ENCODE data around the gene MKKS. TPM values are rescaled to one million over a fixed set of nuclear protein-coding genes. Genes with fewer than 3 reads are reported as not detected.

Gene MKKS
- total RNA-seq, 1 donor from 2014 or later: 36.3 TPM

DNA sequence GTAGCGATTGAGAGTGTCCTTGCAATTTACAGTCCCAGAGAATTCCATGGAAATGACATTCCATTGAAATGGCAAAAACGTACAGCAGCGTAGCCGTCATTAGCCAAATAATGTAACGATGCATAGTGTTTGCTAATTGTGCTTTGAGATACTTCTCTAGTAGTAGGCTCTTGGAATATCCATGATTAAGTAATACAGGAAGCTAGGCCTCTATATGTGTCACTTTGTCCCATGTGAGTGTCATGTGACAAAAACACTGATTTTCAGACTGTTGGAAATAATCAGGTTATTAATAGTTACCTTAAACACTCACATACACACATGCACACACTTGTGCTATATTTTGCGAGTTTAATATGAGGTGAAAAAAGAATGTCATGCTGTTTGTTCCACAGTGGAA, 36.3 kb upstream of the MKKS start:
- H3K4me2 ChIP-seq: no peak overlapping the region
- H3F3A ChIP-seq (ENCODE audit: low read depth): peaks cover 68% of the 10 kb centered on the region
- peaks cover 75% of the 10 kb centered on the region for H3K4me1 ChIP-seq
- Mint-ChIP-seq H3K27ac (peak overlapping the region; percentile 20), H3K4me3 (no peak overlapping the region), H3K4me1 (peaks cover 62% of the 10 kb centered on the region), H3K9me3 (no peaks in the 10 kb centered on the region), H3K27me3 (ENCODE audit: insufficient read depth, low read depth) (peaks cover 2% of the 10 kb centered on the region), H3K36me3 (peaks cover 4% of the 10 kb centered on the region)
- H4K20me1 ChIP-seq (ENCODE audit: low read depth): no peaks in the 10 kb centered on the region
- H3K36me3 ChIP-seq: no peaks in the 10 kb centered on the region
- DNase-seq (ENCODE audit: low spot score): no peak
- no peaks in the 10 kb centered on the region for H3K9me3 ChIP-seq (ENCODE audit: low read depth)
- H3K27ac ChIP-seq: no peak overlapping the region
- H2AFZ ChIP-seq (replicated peaks): no peak overlapping the region
- no peak overlapping the region for H3K9ac ChIP-seq
- H3K4me3 ChIP-seq: no peak overlapping the region
- H3K79me2 ChIP-seq (ENCODE audit: low read depth): peaks cover 15% of the 10 kb centered on the region
- no peaks in the 10 kb centered on the region for H3K27me3 ChIP-seq
- no peak for TF ChIP-seq EZH2phosphoT487 (IDR thresholded peaks at IDR 0.05)
- TF ChIP-seq EZH2 (IDR thresholded peaks at IDR 0.05): no peak
- TF ChIP-seq, protein P1, sequence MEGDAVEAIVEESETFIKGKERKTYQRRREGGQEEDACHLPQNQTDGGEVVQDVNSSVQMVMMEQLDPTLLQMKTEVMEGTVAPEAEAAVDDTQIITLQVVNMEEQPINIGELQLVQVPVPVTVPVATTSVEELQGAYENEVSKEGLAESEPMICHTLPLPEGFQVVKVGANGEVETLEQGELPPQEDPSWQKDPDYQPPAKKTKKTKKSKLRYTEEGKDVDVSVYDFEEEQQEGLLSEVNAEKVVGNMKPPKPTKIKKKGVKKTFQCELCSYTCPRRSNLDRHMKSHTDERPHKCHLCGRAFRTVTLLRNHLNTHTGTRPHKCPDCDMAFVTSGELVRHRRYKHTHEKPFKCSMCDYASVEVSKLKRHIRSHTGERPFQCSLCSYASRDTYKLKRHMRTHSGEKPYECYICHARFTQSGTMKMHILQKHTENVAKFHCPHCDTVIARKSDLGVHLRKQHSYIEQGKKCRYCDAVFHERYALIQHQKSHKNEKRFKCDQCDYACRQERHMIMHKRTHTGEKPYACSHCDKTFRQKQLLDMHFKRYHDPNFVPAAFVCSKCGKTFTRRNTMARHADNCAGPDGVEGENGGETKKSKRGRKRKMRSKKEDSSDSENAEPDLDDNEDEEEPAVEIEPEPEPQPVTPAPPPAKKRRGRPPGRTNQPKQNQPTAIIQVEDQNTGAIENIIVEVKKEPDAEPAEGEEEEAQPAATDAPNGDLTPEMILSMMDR (IDR thresholded peaks at IDR 0.05): no peak

DNA sequence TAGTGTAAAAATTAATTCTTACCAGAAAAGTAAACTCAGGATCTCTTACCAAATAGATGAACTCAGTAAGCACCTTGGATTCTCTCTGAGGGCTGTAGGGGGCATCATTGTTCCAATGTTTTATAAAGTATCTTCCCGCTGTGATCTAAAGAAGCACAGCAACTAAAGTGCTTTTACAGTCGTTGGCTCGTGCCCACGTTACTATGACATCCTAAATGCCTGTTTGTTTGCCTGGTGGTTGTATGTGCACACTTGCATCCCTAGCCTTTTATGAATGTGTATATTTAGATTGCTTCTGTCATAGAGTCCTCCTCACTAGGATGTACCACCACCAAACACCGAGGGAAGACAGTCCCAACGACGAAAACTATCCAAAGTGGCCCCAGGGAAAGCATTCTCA, 35.6 kb upstream of the MKKS start:
- TF ChIP-seq EZH2 (IDR thresholded peaks at IDR 0.05): no peak
- TF ChIP-seq, protein P1 (IDR thresholded peaks at IDR 0.05): peak; percentile 75
- Mint-ChIP-seq H3K4me3 (no peak overlapping the region), H3K27me3 (ENCODE audit: insufficient read depth, low read depth) (peaks cover 2% of the 10 kb centered on the region), H3K27ac (no peak overlapping the region), H3K36me3 (peaks cover 4% of the 10 kb centered on the region), H3K9me3 (peaks cover 1% of the 10 kb centered on the region), H3K4me1 (peaks cover 62% of the 10 kb centered on the region)
- Histone ChIP-seq H3K79me2 (ENCODE audit: low read depth) (peaks cover 20% of the 10 kb centered on the region), H3K4me2 (peak overlapping the region; percentile 25), H3K4me1 (peaks cover 80% of the 10 kb centered on the region), H2AFZ (replicated peaks) (no peak overlapping the region), H3F3A (ENCODE audit: low read depth) (peaks cover 74% of the 10 kb centered on the region), H4K20me1 (ENCODE audit: low read depth) (no peaks in the 10 kb centered on the region), H3K9ac (no peak overlapping the region), H3K27me3 (no peaks in the 10 kb centered on the region), H3K36me3 (no peaks in the 10 kb centered on the region), H3K9me3 (ENCODE audit: low read depth) (no peaks in the 10 kb centered on the region), H3K4me3 (no peak overlapping the region), H3K27ac (no peak overlapping the region)
- peak; percentile 78 for DNase-seq (ENCODE audit: low spot score)

DNA sequence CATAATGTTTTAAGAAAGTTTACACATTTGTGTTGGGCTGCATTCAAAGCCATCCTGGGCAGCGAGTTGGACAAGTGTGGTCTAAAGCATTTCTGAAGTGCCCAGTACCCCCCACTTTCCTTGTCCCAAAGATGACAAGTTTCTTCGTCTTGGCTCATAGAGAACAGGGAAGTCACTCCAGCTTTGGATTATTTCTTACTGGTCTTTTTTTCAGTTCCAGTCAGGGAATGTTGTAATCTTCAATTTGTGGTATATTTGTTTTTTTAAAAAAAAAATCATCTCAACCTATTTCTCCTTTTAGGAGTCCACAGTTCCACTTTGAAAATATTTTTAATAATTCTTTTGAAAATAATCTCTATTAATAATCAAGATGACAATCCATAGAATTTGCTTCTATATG, 35.0 kb upstream of the MKKS start:
- TF ChIP-seq, protein P1 (IDR thresholded peaks at IDR 0.05): no peak
- no peak for TF ChIP-seq EZH2phosphoT487 (IDR thresholded peaks at IDR 0.05)
- TF ChIP-seq EZH2 (IDR thresholded peaks at IDR 0.05): no peak
- Histone ChIP-seq H3K79me2 (ENCODE audit: low read depth) (peaks cover 25% of the 10 kb centered on the region), H3K9me3 (ENCODE audit: low read depth) (no peaks in the 10 kb centered on the region), H3K4me3 (no peak overlapping the region), H3K4me1 (peaks cover 80% of the 10 kb centered on the region), H3K27ac (peak overlapping the region; percentile 100), H3K36me3 (no peaks in the 10 kb centered on the region), H3K4me2 (no peak overlapping the region), H2AFZ (replicated peaks) (no peak overlapping the region), H3K9ac (no peak overlapping the region), H4K20me1 (ENCODE audit: low read depth) (no peaks in the 10 kb centered on the region), H3F3A (ENCODE audit: low read depth) (peaks cover 76% of the 10 kb centered on the region), H3K27me3 (no peaks in the 10 kb centered on the region)
- DNase-seq (ENCODE audit: low spot score): no peak
- H3K9me3 Mint-ChIP-seq: peaks cover 2% of the 10 kb centered on the region
- H3K27me3 Mint-ChIP-seq (ENCODE audit: insufficient read depth, low read depth): peaks cover 2% of the 10 kb centered on the region
- no peak overlapping the region for H3K27ac Mint-ChIP-seq
- peaks cover 4% of the 10 kb centered on the region for H3K36me3 Mint-ChIP-seq
- no peak overlapping the region for H3K4me3 Mint-ChIP-seq
- peaks cover 62% of the 10 kb centered on the region for H3K4me1 Mint-ChIP-seq
